IPS-18a (cell line): Measurements from ENCODE around the gene CLMP.

Experiments
- H3K27ac ChIP-seq: one replicate; pipeline ENCODE4 v1.5.1; 2013; ENCODE audit warnings: low read length
- H3K27me3 ChIP-seq: one replicate; pipeline ENCODE4 v1.6.1; 2013; ENCODE audit warnings: mild to moderate bottlenecking, low read length; ENCODE audit not compliant: control insufficient read depth, insufficient read depth
- H3K36me3 ChIP-seq: one replicate; pipeline ENCODE4 v1.6.1; 2013; ENCODE audit warnings: low read depth, low read length; ENCODE audit not compliant: control insufficient read depth
- H3K4me1 ChIP-seq: one replicate; pipeline ENCODE4 v1.6.1; 2013; ENCODE audit warnings: low read depth, low read length; ENCODE audit not compliant: control insufficient read depth
- H3K4me3 ChIP-seq: one replicate; pipeline ENCODE4 v1.5.1; 2013; ENCODE audit warnings: low read length
- H3K9ac ChIP-seq: one replicate; pipeline ENCODE4 v1.6.1; 2013; ENCODE audit warnings: mild to moderate bottlenecking, low read length, moderate library complexity
- H3K9me3 ChIP-seq: one replicate; pipeline ENCODE4 v1.6.1; 2013; ENCODE audit warnings: low read depth, low read length; ENCODE audit not compliant: control insufficient read depth

The CLMP gene

GRCh38 chr11:123231777-123232176 lies 36.7 kb upstream of the CLMP start:
- Histone ChIP-seq H3K9me3 (no peaks in the 10 kb centered on the region), H3K9ac (no peak overlapping the region), H3K4me1 (peaks cover 3% of the 10 kb centered on the region), H3K27me3 (no peaks in the 10 kb centered on the region), H3K4me3 (no peak overlapping the region), H3K36me3 (no peaks in the 10 kb centered on the region), H3K27ac (no peak overlapping the region)

DNA sequence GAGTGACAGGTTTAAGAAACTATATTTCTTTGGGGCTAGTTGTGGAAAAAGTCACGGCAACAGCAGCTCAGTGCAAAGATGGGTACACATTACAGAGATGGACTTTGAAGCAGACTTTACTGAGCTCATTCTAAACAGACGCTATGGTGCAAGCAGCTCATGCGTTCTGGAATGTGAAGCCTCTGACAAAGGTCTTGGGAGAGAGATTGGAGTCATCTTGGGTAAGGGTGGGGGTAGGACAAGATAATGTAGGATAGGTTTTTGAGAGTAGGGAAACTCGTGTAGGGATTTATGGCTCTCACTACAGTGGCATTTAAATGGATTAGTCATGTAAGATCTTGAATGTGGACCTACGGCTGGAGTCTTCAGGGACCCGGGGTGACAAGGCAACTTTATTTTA lies 36.2 kb upstream of the CLMP start:
- no peaks in the 10 kb centered on the region for H3K27me3 ChIP-seq
- H3K27ac ChIP-seq, result no peak overlapping the region
- H3K36me3 ChIP-seq, result no peaks in the 10 kb centered on the region
- H3K9ac ChIP-seq, result no peak overlapping the region
- no peak overlapping the region for H3K4me3 ChIP-seq
- H3K9me3 ChIP-seq, result no peaks in the 10 kb centered on the region
- peaks cover 3% of the 10 kb centered on the region for H3K4me1 ChIP-seq

DNA sequence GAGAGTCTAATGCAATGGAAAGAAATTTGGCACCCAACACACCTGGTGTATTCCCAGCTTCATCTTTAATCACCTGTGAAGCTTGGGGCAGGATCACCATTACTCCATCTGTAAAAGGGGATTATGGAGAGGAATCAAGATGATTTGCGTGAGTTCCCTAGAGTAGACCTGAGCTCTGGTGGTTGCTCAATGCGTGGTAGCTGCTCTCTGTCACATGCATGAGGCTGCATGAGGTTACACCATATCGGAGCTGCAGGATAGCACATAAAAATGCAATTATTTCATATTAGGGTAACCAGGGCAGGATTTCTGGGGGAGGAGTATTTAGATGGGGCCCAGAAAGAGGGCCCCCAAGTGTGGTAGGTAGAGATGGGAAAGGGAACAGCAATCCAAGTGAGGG lies 35.3 kb upstream of the CLMP start:
- Histone ChIP-seq H3K9ac (no peak overlapping the region), H3K36me3 (no peaks in the 10 kb centered on the region), H3K4me3 (no peak overlapping the region), H3K27ac (no peak overlapping the region), H3K27me3 (no peaks in the 10 kb centered on the region), H3K4me1 (peaks cover 3% of the 10 kb centered on the region), H3K9me3 (no peaks in the 10 kb centered on the region)

DNA sequence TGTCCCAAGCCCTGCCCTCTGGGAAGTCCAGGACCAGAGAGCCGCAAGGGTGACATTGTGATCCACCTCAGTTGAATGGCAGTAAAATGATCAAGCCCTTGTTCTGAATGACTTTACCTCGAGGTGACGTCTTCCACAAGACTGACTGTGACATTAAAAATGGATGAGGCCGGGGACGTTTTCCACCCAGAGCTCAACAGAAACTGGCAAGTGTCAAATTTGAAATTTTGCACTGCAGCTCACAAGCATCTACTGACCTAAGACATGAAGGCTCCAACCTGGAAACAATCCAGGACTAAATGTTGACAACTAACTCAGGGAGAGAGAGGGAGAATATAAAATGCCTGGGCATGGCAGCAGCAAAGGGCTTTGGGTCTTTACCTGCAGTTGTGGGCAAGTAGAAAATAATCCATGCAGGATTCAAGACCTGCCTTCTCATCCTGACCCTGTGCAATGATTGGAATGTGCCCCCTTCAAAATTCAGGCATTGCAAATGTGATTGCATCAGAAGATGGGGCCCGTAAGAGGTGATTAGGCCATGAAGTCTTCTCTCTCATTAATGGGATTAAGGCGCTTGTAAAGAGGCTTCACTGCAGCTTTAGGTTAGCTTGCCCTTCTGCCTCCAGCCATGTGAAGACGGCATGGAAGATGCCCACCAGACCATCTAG lies 33.6 kb upstream of the CLMP start:
- Histone ChIP-seq H3K9me3 (no peaks in the 10 kb centered on the region), H3K4me3 (no peak overlapping the region)

DNA sequence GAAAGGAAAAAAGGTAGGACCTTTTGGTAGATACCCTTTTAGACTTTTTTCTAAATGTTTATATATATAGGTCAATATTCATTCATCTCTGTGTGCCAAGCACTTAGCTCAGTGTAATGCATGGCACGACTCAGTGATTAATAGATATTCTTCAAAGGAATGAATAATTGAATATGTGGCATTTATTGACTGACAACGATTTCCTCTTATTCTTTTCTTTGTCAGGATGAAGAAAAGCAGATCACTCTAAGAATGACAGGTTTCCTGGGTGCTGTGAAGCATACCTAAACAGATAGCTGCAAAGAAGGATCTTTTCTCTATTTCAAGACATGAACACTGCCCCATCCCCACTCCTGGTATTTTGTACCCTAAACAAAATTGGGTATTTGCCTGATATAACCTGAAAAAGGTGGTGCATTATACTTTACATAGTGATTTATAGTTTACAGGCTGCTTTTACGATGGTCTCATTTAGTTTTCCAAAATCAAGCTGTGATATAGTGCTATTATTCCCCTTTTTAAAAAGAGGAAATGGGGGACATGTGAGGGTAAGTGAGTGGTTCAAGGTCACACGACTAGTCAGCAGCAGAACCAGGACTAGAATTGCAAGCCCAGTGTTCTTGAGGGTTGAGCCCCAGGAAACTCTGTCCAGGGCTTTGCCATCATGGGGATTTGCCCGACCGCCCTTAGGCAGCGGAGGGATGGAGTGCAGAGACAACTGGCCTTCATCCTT lies 32.9 kb upstream of the CLMP start:
- Histone ChIP-seq H3K36me3 (no peaks in the 10 kb centered on the region), H3K9ac (no peak overlapping the region), H3K4me3 (no peak overlapping the region), H3K27me3 (no peaks in the 10 kb centered on the region), H3K4me1 (peaks cover 3% of the 10 kb centered on the region), H3K9me3 (no peaks in the 10 kb centered on the region), H3K27ac (no peak overlapping the region)

More for the DNA sequence above, 33.6 kb upstream of the CLMP start:
- Histone ChIP-seq H3K9ac (no peak overlapping the region), H3K36me3 (no peaks in the 10 kb centered on the region), H3K4me1 (peaks cover 3% of the 10 kb centered on the region), H3K27ac (no peak overlapping the region), H3K27me3 (no peaks in the 10 kb centered on the region)

GRCh38 chr11:123221584-123221983 lies 26.5 kb upstream of the CLMP start:
- Histone ChIP-seq H3K27me3 (no peaks in the 10 kb centered on the region), H3K27ac (no peak overlapping the region), H3K9me3 (no peaks in the 10 kb centered on the region), H3K36me3 (no peaks in the 10 kb centered on the region), H3K4me1 (peaks cover 10% of the 10 kb centered on the region), H3K9ac (no peak overlapping the region), H3K4me3 (no peak overlapping the region)

- Histone ChIP-seq H3K36me3 (no peaks in the 10 kb centered on the region), H3K27ac (no peak overlapping the region), H3K9ac (no peak overlapping the region)
These were observed 26.1 kb upstream of the CLMP start for GRCh38 chr11:123221096-123221561.

DNA sequence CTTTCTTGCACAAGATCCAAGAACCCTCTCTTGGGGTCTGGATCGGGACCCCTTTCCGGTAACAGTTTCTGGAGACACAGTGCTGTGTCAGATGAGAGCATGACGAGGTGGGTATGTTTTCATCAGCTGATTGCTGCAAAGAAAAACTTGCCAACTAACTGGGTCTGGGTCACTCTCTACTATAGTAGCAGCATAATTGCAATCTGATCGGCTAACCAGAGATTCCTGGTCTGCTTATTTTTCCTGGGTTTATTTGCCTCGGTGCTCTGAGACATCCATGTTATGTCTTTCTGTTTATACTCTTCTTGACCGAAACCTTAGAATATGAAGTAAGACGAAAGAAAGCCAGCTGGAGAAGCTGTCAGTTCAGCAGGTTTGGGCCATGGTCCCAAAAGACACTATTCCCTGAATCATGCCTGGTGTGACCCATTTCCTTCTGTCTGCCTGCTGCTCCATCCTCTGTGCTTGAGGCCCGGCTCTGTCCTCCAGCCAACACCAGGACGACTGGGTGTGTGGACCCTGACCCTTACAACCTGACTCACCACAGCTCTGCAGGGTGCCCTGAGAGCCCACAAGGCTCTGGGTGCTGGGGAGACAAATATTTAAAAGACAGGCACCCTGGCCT lies 24.1 kb upstream of the CLMP start:
- H3K27me3 ChIP-seq, result no peaks in the 10 kb centered on the region
- no peak overlapping the region for H3K9ac ChIP-seq
- H3K27ac ChIP-seq, result no peak overlapping the region
- H3K36me3 ChIP-seq, result no peaks in the 10 kb centered on the region
- H3K9me3 ChIP-seq, result no peaks in the 10 kb centered on the region
- H3K4me3 ChIP-seq, result no peak overlapping the region
- H3K4me1 ChIP-seq, result peaks cover 13% of the 10 kb centered on the region

More at GRCh38 chr11:123221096-123221561, 26.1 kb upstream of the CLMP start:
- H3K27me3 ChIP-seq, result no peaks in the 10 kb centered on the region
- H3K9me3 ChIP-seq, result no peaks in the 10 kb centered on the region
- H3K4me1 ChIP-seq, result peaks cover 13% of the 10 kb centered on the region
- H3K4me3 ChIP-seq, result no peak overlapping the region

DNA sequence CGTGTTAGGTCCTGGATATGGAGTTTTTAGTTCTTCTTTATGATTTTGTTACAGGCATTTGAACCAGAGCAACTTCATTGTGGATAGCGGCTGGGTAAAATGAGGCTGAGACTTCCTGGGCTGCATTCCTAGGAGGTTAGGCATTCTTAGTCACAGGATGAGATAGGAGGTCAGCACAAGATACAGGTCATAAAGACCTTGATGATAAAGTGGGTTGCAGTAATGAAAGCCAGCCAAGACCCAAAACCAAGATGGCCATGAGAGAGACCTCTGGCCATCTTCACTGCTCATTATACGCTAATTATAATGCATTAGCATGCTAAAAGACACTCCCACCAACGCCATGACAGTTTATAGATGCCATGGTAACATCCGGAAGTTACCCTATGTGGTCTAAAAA lies 23.4 kb upstream of the CLMP start:
- Histone ChIP-seq H3K36me3 (no peaks in the 10 kb centered on the region), H3K4me1 (peaks cover 13% of the 10 kb centered on the region), H3K9ac (no peak overlapping the region), H3K4me3 (no peak overlapping the region), H3K27me3 (no peaks in the 10 kb centered on the region), H3K9me3 (no peaks in the 10 kb centered on the region), H3K27ac (no peak overlapping the region)

- H3K9me3 ChIP-seq, result no peaks in the 10 kb centered on the region
- no peak overlapping the region for H3K9ac ChIP-seq
- no peaks in the 10 kb centered on the region for H3K27me3 ChIP-seq
- no peak overlapping the region for H3K27ac ChIP-seq
- peaks cover 13% of the 10 kb centered on the region for H3K4me1 ChIP-seq
- H3K4me3 ChIP-seq, result no peak overlapping the region
- H3K36me3 ChIP-seq, result no peaks in the 10 kb centered on the region
These were observed 22.8 kb upstream of the CLMP start for GRCh38 chr11:123217897-123218296.

DNA sequence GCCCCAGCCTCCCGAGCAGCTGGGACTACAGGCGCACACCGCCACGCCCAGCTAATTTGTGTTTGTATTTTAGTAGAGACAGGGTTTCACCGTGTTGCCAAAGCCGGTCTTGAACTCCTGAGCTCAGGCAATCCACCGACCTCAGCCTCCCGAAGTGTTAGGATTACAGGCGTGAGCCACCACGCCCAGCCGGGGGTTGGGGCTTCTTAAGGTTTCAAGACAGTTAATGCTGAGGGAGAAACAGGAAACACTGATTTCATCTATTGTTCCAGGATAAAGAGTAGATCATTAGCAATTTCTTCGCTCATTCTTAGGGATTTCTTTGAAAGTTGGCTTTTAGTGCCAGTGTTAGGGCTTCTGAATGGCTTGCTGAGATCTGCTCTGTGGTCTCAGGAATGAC lies 21.2 kb upstream of the CLMP start:
- peaks cover 22% of the 10 kb centered on the region for H3K4me1 ChIP-seq
- no peaks in the 10 kb centered on the region for H3K27me3 ChIP-seq
- H3K4me3 ChIP-seq, result no peak overlapping the region
- no peaks in the 10 kb centered on the region for H3K9me3 ChIP-seq
- no peak overlapping the region for H3K27ac ChIP-seq
- H3K9ac ChIP-seq, result no peak overlapping the region
- H3K36me3 ChIP-seq, result no peaks in the 10 kb centered on the region
